Keratinocyte (primary cell): ENCODE data around the gene SLC2A5.

Experiments used
- CTCF ChIP-seq, 3 experiments: IDR thresholded peaks in 1 of 3; conservative IDR thresholded peaks in 1 of 3; optimal IDR thresholded peaks in 1 of 3; 2 replicates in 2 of 3; 3 replicates in 1 of 3; pipeline versions ENCODE3 to v1.5.1; 2011; ENCODE audit warnings: low read length in 3 of 3, mild to moderate bottlenecking in 3 of 3, moderate library complexity in 2 of 3, control low read depth in 1 of 3, inconsistent platforms in 1 of 3; ENCODE audit not compliant: insufficient read depth in 2 of 3; ENCODE audit errors: extremely low read depth in 1 of 3
- EZH2 ChIP-seq: IDR thresholded peaks from one replicate; pipeline ENCODE4 v1.6.1; 2012; ENCODE audit warnings: inconsistent platforms, mild to moderate bottlenecking, low read length, moderate library complexity

GRCh38 chr1:8987881-8988617, 81.4 kb downstream of the SLC2A5 start:
- peak; percentile 88 to 89 (median 88) for TF ChIP-seq CTCF (optimal IDR thresholded peaks at IDR 0.05 in 1 of 3, IDR thresholded peaks at IDR 0.05 in 1 of 3, conservative IDR thresholded peaks at IDR 0.05 in 1 of 3; ENCODE audit: extremely low read depth in 1 of 3, insufficient read depth in 2 of 3, low read length in 3 of 3)
- TF ChIP-seq EZH2: no peak
